Activated CD4-positive, alpha-beta T cell treated with anti-CD3 and anti-CD28 coated beads, Interleukin-2, Interleukin-6, amounts not matched to agents 100 ng/mL and 50 ng/mL, durations not matched to agents 16 hours and 8 hours (primary cell): ENCODE data around the gene BABAM2.
"Not testable (repeated sequence)": the region's sequence is repeated elsewhere in the genome, so short reads cannot be mapped to it uniquely, and the experiment has no call there.

Experiments used
- DNase-seq: peaks from one replicate; pipeline ENCODE4 v3.0.0-alpha.2; 2020

The BABAM2 gene

DNA sequence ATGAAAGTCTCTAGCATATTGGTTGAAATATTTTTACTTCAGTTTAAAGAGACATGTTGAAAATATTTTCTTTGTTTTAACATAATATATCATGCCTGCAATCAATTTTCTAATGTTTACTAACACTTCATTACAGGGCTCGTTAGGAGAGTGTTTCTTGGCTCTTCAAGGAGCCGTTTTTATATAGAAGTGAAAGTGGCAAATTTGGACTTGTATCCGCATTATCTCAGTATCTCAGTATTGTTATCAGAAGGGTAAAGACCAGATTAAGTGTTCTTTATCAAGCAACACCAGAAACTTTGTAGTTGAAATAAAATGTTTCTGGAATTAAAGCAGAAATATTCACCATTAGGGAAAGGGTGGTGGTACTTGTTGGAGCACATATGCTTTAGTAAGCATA is 97.8 kb downstream of the BABAM2 start:
- no peak for DNase-seq

DNA sequence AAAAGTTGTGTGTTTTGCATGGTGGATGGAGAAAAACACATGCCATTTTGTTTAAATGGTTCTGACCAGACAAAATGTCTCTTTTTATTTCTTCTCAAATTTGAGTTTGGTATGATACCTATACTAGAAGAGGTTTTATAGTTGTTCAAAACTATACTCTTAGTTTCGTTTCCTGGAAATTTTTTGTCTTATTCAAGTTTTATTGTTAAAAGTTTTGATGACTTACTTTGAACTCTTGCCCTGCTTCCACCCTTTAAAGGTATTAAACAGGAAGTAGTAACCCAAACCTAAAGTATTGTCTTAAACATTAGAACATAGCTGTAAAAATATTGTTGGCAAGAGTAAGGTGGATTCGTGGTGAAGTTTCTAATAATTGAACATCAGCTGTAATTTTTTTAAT is 98.2 kb downstream of the BABAM2 start:
- no peak for DNase-seq

- no peak for DNase-seq
Measured at GRCh38 chr2:27989149-27989548, 98.6 kb downstream of the BABAM2 start.

DNA sequence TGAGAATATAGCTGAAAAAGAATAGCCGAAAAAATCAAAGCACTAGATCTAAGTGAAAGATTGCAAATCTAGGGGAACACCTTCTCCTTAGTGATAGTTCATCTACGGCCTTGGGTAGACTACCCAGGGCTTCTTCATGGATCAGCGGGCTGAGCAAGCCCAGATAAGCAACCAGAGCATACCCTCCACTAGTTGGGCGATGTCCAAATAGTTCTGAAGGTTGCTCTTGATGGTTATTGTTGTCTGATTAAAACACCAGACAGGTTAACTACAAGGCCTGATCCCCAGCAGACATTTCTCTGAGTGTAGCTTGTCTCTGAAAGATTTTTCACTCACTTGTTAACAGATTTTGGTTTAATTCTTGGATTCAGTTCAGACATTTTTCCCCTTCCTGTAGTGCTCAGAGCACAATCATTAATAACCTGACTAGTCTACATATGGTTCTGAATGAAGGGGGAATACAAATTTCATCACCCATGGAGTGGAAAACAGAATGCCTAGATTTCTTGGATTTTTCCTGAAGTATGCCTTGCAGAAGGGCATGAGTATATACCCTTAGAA is 99.6 kb downstream of the BABAM2 start:
- DNase-seq, result no peak

DNA sequence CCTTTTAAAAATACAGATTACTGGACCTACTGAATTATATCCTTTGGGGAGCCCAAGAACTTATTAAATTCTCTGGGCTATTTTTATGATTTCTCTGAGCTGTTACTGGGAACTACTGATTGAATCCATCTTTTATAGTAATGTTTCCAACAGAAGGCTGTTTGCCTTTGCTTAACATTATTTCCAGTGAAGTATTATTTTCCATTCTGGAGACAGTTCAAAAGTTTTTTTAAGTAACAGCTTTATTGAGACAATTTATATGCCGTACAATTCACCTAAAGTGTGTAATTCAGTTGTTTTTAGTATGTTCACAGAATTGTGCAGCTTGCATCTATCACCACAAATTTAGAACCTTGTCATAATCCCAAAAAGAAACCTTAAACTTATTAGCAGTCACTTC is 100.6 kb downstream of the BABAM2 start:
- no peak for DNase-seq

- DNase-seq, result no peak
Measured at GRCh38 chr2:27992787-27993401, 102.4 kb downstream of the BABAM2 start.

DNA sequence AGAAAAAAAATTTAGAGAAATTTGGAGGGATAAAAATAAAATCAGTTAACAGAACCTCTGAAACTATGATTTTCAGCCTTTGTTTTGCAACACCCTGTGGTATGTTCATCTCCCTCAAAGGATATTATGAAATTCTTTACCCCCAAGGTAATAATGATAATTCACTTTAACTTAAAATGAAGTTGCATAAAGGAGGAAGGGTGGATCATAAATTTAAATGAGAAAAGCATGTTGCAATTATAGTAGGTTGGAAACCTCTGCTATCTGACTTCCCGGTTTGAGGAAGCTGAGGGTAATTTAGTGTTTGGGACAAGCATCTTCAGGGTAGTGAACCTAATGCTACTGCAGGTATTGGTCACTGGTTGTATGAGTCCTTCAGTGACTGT is 102.9 kb downstream of the BABAM2 start:
- no peak for DNase-seq

- no peak for DNase-seq
Measured at GRCh38 chr2:27993950-27994728, 103.6 kb downstream of the BABAM2 start.

DNA sequence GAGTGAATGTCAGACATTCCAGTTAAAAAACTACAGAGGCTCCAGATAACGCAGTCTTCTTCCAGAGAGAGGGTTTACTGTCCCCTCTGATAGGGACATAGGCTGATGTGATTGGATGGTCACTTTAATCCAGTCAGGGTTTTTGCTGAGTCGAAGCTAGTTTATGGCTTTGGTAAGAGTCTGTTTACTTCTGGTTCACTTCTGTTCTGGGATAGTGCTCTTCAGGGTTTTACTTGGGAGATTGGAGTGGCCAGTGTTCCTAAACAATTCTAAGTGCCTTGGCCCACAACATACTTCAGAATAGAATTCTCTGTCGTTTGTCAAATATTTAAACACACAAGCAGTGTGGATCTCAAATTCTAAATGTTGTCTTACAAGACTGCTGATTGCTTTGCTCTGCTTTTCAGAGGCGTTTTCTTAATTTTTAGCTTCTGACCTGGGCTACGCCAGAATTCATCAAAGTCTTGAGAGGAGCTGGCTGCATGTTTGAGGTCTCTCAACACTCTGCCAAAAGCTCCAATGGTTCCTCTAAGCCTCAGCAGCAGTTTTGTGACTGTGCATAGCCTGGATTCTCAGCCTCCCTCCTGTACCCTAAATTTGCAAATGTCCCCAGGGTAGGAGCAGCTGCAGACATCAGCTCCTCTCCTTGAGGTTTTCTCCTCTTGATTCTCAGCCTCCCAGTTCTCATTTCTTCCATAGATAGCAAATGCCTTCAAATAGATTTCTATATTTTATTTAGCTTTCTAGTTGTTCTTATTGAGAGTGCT is 105.8 kb downstream of the BABAM2 start:
- DNase-seq, result no peak

DNA sequence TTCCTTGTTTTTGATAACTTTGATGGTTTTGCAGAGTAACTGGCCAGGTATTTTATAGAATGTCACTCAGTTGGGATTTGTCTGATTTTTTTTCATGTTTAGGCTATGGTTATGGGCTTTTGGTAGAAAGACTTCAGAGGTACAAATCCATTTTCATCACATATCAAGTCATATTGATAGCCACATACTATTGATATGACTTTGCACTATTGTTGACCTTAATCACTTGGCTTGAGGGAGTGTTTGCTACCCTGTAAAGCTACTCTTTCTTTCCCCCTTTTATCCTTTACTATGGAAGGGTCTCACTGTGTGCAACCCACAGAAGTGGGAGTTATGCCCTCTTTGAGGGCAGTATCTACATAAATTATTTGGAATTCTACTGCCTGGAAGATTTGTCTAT is 109.8 kb downstream of the BABAM2 start:
- peak; percentile 12 for DNase-seq

DNA sequence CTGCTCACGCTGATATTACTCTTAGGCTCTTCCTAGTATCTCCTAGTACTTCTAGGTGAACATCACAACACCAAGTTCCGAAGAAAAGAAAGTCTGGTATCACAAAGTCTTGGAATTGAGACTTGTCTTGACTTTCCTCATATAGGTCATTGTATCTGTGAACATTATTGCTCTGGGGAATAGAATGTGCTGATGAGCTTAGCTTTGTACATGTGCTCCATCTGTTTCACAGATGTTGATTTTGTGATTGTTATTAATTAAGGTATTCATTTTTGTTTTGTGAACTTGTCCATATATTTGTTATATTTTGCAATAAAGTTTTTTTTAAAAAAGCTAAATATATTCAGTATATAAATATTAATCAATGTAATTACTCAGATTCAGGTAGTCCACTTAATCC is 111.7 kb downstream of the BABAM2 start:
- no peak for DNase-seq

DNA sequence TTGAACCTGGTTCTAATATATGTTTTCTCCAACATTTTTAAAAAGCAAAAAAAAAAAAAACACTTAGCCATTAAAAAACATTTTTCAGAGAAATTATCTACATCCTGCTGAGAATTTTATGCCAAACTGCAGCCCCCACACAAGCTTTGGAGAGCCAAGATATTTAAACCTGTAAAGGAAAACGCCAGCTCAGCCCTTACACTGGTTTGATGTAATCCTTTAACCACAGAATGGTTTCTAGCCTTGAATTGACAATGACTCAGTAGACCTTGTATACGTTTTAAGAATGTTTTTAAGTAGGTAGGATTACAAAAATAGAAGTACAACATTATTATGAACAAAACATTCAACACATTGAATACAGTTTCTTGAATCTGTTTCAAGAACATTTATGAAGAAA is 113.6 kb downstream of the BABAM2 start:
- DNase-seq, result peak; percentile 67

- DNase-seq, result no peak
Measured at GRCh38 chr2:28009732-28010131, 119.2 kb downstream of the BABAM2 start.

DNA sequence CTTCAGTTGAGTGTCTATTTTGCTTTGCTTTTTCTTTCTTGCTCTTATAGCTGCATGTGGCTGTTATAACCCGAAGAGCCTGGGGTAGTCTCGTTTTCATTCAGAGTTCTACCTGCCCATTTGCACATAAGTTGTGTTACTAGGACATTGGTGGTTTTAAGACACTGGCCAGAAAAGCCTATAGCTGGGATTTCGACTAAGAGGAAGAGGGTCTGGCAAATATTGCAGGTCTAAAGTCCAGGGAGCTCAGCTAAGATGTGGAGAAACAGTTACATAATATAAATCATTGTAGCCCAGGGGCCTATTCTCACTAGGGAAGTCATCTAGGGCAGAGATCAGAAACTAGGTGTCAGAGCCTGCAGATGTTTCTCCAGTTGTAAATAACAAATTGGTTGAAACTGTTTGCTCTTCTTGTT is 120.8 kb downstream of the BABAM2 start:
- no peak for DNase-seq

DNA sequence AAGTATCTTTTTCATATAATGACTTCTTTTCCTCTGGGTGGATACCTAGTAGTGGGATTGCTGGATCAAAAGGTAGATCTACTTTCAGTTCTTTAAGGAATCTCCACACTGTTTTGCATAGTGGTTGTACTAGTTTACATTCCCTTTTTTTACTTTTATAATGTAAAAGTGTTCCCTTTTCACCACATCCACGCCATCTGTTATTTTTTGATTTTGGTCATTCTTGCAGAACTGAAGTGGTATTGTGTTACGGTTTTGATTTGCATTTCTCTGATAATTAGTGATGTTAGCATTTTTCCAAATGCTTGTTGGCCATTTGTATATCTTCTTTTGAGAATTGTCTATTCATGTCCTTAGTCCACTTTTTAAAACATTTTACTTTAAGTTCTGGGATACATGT is 127.9 kb downstream of the BABAM2 start:
- DNase-seq, result not testable (repeated sequence)

DNA sequence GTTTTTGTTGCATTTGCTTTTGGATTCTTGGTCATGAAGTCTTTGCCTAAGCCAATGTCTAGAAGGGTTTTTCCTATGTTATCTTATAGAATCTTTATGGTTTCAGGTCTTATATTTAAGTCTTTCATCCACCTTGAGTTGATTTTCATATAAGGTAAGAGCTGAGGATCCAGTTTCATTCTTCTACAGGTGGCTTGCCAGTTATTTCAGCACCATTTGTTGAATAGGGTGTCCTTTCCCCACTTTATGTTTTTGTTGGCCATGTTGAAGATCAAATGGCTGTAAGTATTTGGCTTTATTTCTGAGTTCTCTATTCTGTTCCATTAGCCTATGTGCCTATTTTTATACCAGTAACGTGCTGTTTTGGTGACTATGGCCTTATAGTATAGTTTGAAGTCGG is 129.0 kb downstream of the BABAM2 start:
- not testable (repeated sequence) for DNase-seq

DNA sequence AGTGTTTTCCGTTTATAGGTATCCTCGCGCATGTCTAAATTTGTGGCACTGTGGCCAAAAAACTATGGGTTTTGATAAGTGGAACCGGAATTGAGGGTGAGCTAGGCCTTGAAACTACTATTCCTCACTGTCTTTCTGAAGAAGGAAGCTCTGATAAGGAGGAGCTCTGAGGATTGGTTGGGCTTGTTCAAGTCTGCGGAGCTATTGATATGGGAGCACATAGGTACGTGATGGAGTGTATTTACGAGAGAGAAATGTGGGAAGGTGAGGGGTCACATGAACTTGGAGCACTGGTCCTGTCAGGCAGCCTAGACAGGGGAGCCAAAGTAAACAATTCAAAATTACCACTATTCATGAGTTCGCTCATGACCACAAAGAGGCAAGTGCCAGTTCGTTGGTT is 131.4 kb downstream of the BABAM2 start:
- no peak for DNase-seq

- DNase-seq, result no peak
Measured at GRCh38 chr2:28025123-28025522, 134.6 kb downstream of the BABAM2 start.

GRCh38 chr2:28026230-28026629 is 135.7 kb downstream of the BABAM2 start:
- DNase-seq, result not testable (repeated sequence)

DNA sequence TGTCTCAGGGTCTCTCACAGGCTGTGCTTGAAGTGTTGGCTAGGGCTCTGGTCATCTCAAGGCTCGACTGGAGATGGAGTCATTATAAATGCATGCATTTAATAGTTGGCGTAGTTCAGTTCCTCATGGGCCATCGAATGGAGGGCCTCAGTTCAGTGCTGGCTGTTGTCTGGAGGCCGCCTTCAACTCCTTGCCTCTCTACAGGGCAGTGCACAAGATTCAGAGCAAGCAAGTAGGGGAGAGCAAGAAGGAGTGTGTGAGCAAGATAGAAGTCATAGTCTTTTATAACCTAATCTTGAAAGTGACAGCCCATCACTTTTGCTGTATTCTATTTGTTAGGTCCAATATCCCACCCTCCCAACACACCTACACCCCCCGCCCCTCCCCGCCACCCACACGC is 137.5 kb downstream of the BABAM2 start:
- DNase-seq, result no peak

DNA sequence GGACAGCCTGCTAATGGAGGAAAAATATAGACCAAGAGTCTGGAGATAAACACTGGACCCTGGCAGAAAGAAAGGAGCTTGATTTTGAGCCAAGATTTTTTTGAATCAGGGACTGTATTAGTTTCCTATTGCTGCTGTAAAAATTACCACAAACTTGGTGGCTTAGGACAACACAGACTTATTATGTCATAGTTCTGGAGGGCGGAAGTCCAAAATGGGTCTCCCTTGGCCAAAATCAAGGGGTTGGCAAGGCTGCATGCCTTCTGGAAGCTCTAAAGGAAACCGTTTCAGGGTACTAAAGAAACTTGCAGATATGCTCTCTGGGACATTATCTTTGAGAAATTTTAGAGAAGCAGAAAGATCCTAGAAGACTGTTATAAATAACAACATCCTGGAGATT is 140.1 kb downstream of the BABAM2 start:
- DNase-seq, result no peak

DNA sequence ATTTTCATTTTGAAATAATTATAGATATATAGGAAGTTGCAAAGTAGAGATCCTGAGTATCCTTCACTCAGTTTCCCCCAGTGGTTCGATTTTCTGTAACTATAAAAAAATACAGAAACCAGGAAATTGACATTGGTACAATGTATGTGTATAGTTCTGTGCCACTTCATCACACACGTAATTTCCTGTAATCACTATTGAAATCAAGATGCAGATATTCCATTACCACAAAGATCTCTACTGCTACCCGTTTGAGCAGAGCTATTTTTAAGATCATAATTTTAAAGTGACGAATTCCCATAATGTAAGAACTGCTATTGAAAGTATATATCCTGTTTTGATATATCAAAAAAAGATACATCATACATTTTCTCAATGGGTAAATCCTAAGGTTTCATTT is 142.3 kb downstream of the BABAM2 start:
- no peak for DNase-seq

- no peak for DNase-seq
Measured at GRCh38 chr2:28034696-28035095, 144.2 kb downstream of the BABAM2 start.
